Epidermal melanocyte (primary cell): Measurements from ENCODE around the gene MAP3K1.
A peak's percentile ranks its signal among the peaks of the same experiment; 100 is the strongest.
"Not testable (repeated sequence)": the region's sequence is repeated elsewhere in the genome, so short reads cannot be mapped to it uniquely, and the experiment has no call there.

Experiments used
- DNase-seq: peaks from one replicate; pipeline ENCODE4 v3.0.0; 2011; ENCODE audit warnings: low spot score; ENCODE audit not compliant: insufficient read length

Gene MAP3K1

DNA sequence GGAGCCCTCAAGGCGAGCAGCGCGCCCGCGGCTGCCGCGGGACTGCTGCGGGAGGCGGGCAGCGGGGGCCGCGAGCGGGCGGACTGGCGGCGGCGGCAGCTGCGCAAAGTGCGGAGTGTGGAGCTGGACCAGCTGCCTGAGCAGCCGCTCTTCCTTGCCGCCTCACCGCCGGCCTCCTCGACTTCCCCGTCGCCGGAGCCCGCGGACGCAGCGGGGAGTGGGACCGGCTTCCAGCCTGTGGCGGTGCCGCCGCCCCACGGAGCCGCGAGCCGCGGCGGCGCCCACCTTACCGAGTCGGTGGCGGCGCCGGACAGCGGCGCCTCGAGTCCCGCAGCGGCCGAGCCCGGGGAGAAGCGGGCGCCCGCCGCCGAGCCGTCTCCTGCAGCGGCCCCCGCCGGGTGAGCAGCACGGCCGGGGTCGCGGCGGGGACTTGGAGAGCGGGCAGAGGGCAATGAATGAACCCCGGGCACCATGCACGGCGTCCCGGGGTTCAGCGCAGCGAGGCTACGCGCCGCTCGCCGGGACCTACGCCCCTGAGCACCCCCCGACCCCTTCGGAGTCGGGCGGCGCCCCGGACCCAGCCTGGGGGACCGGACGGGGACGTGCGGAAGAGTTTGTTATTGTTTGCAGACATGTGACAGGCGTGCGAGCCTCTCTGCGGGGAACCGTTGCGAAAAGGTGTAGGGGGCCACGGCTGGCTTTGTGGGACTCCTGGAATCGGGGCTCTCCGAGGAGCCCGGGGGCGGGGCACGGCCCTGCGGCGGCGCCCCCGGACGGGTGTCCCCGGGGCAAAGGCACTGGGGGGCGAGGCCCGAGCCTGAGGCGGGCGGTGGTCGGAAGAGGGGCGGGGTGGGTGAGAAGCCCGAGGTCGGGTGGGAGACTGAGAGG is 553 bp downstream of the MAP3K1 start:
- DNase-seq = no peak

- no peak for DNase-seq
These were observed 1.3 kb downstream of the MAP3K1 start for GRCh38 chr5:56816546-56817081.

DNA sequence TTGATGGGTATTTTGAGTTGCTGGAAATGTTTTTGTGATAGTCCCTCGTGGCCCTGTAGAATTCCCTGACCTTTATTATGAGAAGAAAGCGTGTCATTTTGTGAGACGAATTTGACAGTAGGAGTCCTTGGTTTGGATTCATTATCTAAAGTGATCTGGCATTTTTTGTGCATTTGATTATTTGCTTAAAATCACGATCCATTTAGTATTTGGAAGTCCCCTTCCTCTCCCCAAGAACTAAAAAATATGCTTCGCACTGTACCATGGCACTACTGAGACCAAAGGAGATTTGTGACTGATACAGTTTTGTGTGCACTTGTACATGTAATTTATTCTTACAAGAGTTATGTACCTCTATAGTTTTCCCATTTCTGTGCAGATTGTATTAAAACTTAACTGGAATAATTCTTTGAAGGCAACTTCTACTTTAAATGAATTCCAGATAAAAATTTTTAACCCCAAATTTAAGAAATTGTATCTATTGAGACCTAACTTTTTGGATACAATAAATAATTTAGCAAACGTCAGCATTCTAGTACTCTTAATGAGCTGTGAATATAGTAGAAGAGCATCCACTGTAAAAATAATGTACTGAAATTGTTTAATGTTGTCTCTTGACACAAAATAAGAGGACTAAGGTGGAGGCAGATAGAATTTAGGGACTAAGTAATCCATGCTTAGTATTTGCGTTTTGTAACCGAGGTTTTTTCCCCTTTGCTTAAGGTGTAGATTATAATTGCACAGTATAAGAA is 2.1 kb downstream of the MAP3K1 start:
- no peak for DNase-seq

DNA sequence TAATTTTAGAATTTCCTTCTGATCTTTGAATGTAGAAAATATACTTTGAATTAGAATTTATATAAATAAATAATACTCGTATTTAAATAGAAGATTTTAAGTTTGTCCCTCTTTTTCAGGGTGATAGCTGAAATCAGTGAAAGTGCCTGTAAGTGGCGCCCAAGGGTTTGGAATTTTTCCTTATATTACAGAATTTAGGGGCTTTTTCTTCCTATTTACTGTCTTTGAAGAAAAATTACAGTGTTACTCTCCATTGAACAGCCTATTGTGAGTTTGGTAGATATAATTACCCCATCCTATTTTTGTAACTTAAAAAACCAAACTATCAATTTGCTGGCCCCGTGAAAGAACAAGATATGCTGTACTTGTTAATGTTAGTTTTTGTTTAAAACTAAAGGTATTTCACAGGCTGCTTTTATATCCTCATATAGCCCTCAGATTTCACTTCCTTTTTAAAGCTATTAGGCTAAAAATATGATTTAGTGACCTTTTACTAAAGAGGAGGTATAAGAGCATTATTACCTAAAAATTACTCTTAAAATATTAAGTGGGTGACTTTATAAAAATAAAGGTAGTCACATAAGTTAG is 3.2 kb downstream of the MAP3K1 start:
- no peak for DNase-seq

DNA sequence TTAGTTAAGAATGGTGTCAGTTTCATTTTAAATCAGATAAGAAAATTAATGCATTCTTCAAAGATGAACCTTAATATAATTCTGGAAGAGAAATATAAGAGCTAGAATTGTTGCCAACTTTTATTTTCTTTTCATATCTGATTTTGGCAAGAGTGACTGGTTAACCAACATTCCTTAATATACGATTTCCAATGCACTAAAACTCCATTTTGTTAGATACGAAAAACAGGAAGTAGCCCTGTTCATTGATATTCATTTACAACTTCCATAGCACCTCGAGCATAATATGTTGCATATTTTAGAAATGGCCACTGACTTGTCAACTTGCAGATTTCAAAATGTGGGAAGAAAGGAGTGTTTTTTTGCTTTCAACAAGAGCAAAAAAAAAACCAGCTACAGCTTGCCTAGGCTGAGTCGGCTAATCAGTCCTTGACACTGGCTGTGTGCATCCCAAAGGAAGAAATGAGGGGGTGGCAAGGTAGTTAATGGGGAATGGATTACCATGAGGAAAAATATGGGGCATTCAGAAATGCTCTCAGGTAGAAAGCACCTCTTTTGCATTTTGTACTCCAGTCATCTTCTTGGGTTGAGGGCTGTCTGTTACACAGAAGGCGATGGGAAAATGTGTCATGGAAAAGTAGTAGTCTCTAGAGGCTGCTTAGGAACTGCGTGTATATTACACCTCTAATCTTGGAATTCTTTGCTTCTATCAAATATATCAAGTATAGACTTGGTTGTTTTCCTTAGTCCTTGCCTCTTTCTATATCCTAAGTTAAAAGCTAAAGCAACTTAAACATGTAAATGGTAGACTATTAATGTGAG is 3.9 kb downstream of the MAP3K1 start:
- DNase-seq = no peak

DNA sequence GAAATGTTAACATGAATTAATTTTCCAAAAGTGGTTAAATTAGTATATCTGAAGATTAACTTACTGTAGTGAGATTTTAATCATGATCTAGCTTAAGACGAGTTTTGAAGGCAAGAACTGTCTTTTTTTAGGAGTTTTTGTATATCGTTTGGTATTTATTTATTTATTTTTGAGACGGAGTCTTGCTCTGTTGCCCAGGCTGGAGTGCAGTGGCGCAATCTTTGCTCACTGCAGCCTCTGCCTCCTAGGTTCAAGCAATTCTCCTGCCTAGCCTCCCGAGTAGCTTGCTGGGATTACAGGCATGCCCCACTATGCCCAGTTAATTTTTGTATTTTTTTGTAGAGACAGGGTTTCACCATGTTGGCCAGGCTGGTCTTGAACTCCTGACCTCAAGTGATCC is 6.5 kb downstream of the MAP3K1 start:
- DNase-seq = not testable (repeated sequence)

- no peak for DNase-seq
These were observed 7.6 kb downstream of the MAP3K1 start for GRCh38 chr5:56822981-56823380.

- no peak for DNase-seq
These were observed 8.7 kb downstream of the MAP3K1 start for GRCh38 chr5:56824019-56824418.

DNA sequence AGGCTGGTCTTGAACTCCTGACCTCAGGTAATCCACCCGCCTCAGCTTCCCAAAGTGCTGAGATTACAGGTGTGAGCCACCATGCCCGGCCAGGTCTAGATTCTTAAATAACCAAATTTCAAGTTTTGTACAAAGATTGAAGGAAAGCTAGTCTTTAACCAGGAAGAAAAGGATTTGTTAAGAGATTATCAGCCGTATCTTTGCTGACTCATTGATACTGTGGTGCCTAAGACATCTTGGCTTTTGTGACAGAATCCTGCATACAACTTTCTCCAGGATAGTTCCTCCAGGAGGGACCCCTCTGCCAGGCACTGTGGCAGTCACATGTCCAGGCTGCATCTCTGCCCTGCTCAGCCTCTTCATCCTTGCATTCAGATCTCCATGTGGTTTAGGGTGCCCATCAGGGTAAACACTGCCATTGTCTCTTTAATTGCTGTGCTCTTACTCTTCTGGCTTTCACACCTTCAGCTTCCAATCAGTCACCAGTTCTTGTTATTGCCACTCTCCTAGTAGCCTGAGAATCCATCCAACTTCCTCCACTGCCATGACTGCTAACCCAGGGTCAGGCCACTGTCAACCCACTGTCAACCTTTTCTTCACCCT is 10.0 kb downstream of the MAP3K1 start:
- no peak for DNase-seq

DNA sequence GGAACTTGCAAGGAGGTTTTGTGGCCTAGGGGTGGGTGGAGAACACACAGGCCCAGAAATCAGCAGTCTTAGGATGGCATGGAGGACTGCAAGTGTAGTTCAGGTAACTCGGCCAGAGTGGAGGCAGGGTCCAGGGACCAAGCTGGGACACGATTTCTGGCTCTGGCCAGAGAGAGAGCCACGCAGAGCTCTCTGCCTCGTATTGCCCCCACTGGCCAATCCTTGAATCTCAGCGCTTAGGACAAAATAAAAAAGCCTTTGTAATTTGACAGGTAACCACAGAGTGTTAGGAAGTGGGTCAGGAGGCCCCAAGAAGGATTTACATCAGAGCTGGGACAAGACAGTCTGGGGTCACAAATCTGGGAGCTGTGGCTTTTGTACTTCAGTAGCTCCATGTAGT is 11.7 kb downstream of the MAP3K1 start:
- DNase-seq = no peak

DNA sequence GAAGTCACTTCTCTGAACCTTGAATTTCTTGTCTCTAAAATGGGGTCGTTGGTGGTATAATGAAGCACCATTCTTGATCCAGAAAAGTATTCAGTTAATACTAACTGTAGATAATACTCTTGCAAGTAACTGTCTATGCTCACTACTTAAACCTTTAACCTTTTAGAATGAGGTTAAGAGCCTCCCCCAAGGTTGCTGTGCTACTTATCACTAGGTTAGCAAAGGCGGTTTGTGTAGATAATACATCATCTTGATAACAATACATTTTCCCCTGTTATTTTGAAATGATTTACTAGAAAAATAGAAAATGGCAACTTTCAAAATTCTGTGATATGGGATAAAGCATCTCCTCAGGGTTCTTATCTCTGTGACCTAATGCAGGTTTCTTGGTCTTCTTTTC is 12.6 kb downstream of the MAP3K1 start:
- DNase-seq = no peak

GRCh38 chr5:56829137-56829908 is 14.0 kb downstream of the MAP3K1 start:
- DNase-seq = no peak

GRCh38 chr5:56831773-56832172 is 16.4 kb downstream of the MAP3K1 start:
- no peak for DNase-seq

- no peak for DNase-seq
These were observed 18.0 kb downstream of the MAP3K1 start for GRCh38 chr5:56833325-56833724.

- no peak for DNase-seq
These were observed 22.0 kb downstream of the MAP3K1 start for GRCh38 chr5:56837381-56837780.

- DNase-seq = no peak
These were observed 22.6 kb downstream of the MAP3K1 start for GRCh38 chr5:56837956-56838355.

DNA sequence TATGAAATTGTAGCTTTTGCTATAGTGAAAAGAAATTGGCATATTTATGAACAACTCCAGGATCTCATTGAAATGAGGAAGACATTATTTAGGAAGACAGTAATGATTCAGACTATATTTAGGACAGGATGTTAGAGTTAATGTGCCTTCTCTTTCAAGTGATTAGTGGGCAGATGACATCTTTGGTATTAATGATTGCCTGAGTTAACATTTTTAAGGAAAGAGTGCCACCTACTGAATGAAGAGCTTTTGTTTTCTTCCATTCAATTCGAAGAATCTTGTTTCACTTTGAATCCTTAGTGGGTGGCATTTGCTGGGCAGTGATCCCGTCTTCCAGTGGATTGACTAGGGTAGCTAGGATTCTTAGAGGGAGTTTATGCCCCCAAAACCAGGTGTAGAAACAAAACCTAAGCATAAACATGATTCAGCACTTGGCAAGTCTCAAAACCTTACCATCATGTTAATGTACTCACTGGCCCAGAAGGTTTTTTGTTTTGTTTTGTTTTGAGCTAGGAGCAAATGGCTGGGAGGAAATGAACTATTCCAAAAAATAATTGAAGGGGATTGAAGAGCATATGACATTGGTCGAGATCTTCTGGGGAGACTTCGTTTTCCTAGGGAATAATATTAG is 23.2 kb downstream of the MAP3K1 start:
- DNase-seq = peak; percentile 67

DNA sequence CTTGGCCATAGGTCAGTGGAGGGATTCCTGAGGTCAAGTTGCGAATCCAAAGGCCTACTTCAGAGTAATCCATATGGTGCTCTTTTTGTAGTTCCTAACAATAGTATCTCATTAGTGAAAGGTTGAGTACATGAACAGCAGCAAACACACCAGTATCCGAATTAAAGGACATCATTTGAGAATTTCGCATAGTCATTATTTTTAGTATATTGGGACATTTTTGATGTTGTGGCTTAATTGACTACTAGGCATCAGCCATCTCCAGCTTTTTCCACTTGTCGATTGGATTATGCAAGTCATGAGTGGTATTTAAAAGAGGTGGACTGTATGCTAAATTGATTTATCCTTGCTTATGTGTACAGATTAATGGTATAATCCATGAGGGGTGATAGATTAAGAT is 23.7 kb downstream of the MAP3K1 start:
- no peak for DNase-seq

- no peak for DNase-seq
These were observed 25.2 kb downstream of the MAP3K1 start for GRCh38 chr5:56840597-56840996.

- no peak for DNase-seq
These were observed 29.9 kb downstream of the MAP3K1 start for GRCh38 chr5:56845277-56845676.
